Activated CD8-positive, alpha-beta memory T cell treated with anti-CD3 and anti-CD28 coated beads for 24 hours (primary cell): Measurements from ENCODE around the gene TSC1.

Source experiments
- DNase-seq: peaks from one replicate; pipeline ENCODE4 v3.0.0-alpha.2; 2020

The TSC1 gene

DNA sequence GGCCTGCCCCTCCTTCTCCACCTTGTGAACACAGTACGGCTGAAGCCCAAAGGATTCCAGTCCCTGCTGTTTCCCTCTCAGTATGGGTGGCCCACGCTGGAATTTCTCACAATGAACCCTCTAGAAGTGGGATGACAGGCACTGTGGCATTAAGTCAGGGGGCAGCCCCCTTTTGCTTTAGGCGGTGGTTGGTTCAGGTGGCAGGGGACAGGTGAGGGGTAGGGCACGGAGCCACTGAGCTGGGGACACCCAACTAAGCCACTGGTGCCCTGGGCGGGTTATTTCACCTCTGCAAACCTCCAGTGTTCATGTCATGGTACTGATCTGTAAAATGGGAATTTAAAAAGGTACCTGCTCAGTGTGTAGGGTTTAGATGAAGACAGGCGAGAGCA lies 58.1 kb downstream of the TSC1 start:
- DNase-seq, result no peak

DNA sequence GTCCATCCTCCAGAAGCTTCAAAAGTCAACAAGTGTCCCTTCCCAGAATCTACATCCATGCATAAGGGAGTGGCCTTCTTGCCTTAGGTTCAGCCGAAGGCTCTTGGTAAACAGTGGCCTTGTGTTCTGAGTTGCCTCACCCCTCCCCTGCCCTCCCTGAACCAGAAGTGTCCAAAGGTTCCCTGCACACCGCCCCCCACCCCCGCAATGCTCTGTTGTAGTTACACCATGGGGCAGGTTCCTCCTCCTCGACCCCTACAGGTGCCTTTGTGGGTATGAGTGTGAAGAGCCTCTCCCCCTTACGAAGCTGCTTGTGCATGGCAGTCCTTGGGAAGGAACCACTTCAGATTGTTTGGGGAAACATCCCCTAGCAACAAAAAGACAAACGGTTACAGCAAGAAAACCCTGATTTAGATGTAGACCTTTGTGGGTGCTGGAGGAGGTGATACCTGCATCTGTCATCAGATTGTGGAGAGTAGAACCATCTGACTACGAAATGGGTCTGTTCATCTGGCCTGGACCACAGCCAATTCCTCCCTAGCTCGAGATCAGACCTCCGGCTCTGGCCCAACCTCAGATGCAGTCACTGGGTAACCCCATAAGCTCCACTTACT lies 58.6 kb downstream of the TSC1 start:
- no peak for DNase-seq

DNA sequence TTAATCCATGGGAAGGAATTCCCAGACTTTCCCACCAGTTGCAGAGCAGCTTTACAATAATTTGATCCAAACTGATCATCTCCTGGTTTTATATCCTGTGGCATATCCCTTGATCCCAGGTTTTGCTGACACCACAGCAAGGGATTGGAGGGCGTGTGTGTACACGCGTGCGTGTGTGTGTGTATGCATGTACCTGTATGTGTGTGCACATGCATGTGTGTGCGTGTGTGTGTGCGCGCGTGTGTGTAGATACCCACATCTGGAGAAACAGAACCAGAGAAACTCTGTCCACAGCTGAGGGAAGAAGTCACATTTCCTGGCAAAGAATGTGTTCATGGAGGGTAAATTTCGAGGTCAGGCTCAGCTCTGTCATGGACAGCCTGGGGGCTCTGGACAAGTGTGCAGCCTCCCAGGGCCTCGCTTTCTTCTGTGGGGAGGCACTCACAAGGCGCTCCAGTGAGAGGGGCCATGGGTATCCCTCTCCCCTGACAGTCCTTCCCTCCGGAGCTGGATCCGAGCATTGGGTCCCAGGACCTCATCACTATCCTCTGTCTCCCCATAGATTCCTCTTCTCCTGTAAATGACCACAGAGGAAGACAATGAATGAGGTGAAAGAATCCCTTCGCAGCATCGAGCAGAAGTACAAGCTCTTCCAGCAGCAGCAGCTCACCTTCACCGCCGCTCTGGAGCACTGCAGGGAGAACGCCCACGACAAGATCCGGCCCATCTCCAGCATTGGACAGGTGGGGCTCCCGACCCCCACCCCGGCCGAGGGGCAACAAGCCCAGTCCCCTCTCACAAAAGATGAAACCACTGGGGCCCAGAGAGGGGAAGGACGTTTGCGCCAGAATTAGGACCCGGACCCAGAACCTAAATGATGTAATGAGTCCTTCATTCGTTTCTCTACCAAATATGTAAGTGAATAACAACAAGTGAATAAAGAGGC lies 60.8 kb downstream of the TSC1 start:
- DNase-seq, result no peak

DNA sequence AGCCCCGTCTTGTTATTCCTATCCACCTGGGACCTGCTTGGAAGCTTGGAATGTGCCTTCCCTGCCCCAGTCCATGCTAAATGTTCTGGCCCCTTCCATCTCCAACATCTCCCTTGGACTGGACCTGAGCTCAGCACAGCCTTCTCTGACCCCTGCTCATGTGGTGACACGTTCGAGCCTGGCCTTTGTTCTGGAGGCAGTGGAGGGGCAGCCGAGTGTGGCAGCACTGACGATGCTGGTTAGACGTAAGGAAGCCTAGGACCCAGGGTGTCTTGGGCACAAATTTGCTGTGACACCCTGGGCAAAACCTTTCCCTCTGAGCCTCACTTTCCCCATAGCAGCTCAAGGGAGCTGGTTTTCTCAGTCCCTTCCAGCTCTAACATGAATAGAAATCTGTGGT lies 61.8 kb downstream of the TSC1 start:
- DNase-seq, result no peak

DNA sequence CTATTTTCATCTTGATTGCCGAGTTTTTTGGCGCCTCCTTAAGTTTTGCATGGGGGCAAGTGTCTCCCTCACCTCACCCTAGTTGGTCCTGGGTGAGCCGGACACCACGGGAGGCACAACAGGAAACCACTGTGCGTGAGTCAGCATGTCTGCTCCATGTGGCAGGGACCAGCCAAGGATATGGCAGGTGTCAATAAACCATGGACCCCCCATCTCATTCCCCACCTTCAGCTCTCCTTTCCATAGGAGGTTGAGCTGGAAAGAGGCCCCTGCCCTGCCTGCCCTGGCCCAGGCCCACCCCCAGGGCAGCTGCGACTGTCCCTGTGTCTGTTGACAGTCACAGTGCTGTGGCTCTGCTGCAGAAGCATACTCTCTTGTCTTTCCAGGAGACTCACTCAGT lies 62.6 kb downstream of the TSC1 start:
- DNase-seq, result no peak

DNA sequence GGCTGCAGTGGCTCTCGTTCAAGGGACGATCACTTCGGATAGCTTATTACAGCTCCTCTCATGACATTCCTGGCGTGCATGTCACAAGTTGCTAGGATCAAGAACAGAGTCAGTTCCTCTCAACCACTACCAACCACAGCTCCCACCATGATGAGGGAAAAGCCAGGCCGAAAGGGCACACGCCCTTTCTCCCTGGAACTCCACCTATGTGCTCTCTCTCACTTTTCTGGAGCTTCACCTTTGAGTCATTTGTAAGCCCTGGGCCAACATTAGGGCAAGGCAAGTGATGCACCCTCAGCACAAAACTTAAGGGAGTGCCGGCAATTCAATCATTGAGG lies 64.1 kb downstream of the TSC1 start:
- DNase-seq, result no peak

DNA sequence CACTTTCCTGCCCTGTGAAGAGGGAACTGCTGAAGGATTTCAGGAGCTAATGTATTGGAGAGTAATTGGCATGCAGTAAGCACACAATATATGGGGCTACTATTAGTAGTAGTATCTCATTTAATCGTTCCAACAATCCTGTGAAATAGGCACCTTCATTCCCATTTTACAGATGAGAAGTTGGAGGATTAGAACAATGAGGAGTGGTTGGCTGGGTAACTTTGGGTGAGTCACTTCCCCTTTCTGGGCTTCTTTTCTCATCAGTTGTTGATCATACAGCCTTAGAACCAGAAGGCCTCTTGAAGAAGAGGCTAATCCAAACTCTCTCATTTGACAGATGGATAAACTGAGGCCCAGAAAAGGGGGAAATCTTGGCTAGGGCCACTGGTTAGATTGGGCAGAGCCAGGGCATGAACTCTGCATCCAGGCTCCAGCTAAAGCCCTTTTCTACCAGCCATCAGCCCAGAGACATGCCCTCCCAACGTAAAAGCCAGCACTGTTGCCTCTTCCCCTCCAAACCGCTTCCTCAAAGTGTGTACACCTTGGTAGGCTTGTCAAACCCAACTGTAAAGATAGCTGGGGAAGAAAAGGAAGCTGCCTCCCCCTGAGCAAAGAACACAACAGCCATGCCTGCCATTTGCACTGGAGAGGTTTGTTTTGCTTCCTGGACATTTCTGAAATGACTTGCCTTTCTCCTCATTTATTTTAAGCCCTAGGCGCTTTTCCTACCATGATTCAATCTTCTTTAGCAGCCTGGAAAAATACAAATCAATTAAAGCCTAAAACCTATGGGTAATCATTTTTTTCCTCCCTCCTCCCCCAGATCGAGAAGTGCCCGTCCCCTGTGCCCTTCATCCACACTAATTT lies 64.7 kb downstream of the TSC1 start:
- DNase-seq, result no peak

DNA sequence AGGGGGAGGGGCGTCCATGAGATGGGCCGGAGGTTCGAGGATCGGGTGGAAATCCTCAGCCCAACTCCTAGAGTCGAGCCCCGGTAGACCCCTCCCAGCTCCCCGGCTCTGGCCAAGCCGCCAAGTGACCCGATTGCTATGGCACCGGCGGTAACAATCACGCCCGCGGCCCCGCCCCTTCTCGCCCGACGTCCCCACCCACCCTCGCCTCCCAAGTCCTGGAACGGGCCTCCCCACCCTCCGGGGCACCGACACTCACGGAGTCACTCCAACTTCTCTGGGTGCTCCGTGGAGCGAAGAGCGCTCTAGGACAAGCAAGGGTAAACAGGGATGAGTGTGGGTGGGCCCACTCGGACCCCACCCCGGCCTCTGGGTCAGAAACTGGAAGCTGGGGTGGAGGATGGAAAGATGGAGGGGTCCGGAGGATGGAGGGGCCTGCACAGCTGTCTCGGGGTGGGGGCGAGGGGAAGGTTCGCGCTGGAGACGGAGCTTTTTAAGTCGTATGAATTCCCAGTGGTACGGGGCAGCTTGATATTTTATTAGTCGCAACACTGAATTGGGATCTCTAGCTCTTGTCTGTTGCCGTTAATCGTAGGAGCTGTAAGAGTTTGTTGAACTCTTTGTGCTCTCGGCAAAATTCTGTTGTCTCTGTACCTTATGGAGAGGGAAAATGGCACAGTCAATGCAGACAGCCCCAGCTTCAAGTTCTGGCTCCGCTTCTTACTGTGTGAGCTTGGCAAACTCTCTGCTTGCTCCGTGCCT lies 65.5 kb downstream of the TSC1 start, which contains the start of gene SPACA9:
Gene SPACA9 (plus strand): TSS at position 204 of the 762 bp plus-strand sequence. CDS start 5,050 bp downstream, outside the sequence.
- peak; percentile 67 for DNase-seq

DNA sequence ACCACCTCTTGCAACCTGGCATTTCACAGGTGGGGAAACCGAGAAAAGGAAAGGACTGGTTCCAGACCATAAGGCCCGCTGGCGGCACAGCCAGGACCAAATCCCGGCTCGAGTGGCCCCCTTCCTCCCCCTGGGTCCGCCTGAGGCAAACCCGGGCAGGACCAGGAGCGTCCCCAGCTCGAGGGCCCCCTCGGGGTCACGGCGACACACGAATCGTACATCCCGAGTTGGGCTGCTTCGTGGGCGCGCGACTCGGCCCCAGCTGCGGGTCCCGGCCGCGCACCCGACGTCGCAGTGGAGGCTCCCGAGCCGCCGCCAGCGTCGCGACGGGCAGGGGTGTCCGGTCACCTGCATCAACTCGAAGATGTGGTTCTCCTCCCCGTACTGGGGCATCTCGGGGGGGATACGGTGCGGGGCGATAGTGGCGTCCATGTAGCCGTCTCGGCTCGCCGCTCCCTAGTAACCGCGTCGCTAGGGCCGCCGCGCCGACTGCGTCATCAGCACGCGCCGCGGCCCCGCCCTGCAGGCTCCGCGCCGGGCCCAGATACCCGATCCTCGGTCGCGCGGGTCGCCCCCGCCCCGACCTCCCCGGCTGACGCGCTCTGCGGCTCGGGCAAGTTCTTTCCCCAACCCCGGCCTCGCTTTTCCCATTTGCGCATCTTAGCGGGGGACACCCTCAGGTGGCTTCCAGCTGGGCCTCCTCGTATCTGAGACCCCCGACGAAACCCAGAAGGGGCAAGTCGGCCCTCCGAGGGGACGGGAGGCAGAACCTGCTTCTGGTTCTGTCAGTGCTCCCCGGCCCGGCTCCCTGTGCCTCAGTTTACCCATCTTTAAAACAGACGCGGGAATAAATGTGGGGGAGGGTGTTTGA lies 66.4 kb downstream of the TSC1 start, which contains the start of gene AK8:
Gene AK8 (minus strand): TSS at position 461 of the 871 bp plus-strand sequence. CDS start 29 bp downstream, at position 432.
- peak; percentile 91 for DNase-seq

DNA sequence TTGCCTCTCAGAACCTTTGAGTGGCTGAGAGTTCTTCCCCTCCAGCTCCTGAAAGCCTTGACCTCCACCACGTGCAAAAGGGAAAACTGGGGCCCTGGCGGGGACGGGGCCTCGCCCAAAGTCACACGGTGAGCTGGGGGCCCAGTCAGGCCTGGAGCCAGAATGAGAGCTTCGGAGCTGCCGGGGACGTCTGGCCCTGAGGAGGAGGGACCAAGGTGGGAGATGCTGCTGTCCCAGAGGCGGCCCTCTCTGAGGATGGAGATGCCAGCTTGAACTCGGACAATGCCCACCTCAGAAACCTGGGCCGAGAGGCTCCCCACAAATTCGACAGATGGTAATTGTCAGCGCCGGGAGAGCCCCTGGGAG lies 67.0 kb downstream of the TSC1 start:
- no peak for DNase-seq

DNA sequence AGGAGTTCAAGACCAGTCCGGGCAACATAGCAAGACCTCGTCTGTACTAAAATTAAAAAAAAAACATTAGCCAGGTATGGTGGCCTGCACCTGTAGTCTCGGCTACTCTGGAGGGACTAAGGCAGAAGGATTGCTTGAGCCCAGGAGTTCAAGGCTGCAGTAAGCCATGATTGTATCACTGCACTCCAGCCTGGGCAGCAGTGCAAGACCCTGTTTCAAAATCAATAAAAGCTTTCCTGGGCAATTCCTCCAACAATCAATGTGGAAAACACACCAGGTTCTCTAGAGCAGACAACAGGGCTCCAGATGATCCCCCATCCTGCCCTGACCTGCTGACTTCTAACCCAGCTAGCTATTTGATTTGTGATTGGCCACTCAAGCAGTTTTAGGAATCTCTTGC lies 67.6 kb downstream of the TSC1 start:
- DNase-seq, result no peak

DNA sequence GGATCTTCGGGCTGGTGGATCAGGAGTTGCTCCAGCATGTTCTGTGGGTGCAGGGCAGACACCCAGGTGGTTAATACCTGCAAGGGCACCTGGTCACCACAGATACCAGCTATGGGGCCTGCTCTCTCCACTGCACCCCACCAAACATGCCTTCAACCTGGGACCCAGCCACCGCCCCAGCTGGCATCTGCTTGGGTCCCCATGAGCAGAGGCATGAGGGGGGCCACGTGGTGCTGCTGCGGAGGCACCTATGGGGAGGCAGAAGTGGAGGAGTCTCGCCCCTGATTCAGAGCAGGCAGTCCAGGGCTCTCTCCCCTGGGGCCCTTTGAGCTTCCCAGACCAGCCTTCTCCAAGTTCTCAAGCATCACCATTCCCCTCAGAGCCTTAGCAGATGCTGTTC lies 69.3 kb downstream of the TSC1 start:
- no peak for DNase-seq

DNA sequence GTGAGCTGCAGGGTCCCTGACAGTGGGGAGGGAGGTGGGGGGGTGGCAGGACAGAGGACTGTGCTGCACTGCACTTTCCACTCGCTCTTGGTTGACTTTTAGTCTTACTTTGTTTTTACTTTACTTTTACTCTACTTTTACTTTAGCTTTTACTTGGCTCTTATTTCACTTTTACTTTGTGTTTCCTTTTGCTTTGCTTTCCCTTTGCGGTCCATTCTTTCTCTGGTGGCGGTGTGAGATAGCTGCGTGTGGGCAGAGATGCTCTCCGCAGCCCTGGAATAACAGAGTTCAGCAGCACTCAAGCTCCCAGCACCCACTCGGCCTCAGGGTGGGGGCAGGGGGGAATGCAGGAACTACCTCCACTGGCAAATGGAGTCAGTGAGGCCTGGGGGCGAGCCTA lies 71.0 kb downstream of the TSC1 start:
- no peak for DNase-seq

DNA sequence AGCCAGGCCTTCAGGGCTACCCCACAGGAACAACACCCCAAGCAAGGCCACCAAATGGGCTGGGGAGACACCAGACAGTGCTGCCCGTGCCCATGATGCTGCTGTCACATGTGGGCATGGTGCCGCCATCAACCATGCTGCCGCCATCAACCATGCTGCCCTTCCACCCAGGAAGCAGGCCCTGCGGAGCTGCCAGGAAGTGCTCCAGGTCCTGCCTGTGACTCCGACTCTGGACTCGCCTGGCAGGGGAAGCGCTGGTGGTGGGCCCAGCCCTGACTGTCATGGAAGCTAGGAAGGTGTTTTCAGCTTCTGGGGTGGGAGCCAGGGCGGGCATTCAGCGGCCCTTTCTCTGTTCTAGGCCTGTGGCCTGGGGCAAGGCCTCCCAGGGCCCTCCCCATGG lies 75.2 kb downstream of the TSC1 start:
- no peak for DNase-seq

DNA sequence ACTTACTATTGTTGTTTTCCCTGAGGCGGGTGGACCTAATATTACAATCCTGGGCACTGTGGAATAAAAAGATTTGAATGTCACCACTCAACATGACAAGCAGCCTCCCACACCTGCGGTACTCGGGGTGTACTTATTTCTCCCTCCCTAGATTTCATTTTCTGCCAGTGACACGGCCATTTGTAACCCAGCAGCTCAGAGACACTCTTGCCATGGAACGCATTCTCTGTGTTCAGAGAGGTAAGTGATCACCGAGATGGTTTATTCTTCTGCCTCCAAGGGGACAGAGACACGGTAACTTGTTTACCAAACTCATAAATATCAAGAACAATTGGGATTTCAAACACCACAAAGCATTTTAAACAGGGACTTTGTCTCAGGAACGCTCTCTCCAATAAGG lies 77.5 kb downstream of the TSC1 start:
- no peak for DNase-seq

DNA sequence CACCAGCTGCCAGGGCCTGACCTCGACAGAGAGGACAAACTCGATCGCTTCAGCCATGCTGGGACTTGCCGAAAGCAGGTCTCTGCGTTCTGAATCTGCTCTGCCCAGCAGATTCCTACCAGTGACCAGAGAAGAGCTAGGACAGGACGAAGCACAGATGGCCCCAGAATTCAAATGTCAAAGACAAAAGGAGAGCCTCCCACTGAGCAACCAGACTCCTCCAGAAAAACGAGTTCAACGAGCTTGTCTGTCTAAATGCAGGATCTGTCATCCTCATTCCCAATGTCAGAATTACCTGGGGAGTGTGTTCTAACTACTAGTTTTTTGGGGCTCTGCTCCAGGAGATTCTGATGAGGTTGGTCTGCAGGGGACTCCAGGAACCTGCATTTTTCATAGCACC lies 79.7 kb downstream of the TSC1 start:
- DNase-seq, result no peak

DNA sequence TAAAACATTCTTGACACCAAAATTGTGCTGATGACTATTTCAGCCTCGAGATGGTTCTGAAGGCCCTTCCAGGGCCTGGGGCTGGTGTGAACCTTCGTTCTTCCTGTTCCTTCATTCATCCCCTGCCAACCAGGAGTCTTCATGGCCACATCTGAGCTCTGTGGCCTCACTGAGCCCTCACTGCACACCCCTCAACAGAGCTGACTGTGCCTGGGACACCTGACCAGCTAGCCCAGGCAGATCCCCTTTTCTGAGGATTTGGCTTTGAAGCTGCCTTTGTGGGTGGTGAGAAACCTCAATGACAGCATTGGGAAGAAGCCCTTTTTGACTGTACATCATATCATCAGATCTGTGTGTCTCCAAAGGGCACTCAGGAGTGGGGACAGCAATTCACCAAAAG lies 80.1 kb downstream of the TSC1 start:
- no peak for DNase-seq

DNA sequence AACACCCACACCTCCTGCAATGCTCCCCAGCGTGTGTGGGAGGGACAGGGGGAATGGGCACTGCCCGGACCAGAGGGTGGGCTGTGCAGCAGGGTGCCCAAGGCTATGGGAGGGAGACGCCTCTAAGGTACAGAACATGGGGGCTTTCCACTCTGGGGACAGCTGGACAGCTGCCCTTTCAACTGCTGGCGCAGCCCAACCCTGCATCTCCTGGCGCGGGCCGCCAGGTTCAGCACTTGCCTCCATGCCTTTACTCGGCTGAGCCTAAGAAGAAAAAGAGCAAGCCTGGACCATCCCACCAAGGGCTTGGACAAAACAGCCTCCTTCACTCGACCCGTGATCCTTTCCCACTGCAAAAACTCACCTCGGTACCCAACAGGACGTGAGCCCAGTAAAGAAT lies 81.3 kb downstream of the TSC1 start:
- DNase-seq, result no peak

DNA sequence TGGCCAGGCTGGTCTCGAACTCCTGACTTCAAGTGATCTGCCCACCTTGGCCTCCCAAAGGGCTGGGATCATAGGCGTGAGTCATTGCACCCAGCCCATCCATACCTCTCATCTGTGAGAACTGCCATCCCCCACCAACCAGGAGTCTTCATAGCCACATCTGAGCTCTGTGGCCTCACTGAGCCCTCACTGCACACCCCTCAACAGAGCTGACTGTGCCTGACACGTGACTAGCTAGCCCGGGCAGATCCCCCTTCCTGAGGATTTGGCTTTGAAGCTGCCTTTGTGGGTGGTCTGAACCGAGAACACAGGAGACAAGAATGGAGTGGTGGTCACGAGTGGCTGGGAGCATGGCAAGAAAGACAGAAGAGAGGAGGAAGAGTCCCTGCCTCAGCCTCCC lies 81.9 kb downstream of the TSC1 start:
- no peak for DNase-seq

DNA sequence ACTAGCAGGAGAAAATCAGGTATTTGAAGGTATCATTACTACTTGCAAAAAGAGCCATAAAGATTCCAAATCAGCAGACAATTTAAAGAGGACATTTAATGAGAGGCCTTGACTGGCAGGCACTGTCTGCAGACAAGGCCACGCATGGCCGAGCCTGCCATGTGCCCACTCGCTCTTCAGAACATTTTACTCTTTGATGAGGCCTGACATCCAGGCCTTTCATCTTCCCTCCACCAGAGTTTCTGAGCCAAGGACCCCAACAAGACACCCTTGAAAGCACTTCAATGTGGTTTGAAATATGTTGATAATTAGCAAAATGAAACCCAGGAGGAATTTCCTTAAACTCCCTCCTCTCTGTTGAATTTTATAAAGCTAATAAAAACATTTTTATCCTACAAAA lies 82.8 kb downstream of the TSC1 start:
- no peak for DNase-seq

DNA sequence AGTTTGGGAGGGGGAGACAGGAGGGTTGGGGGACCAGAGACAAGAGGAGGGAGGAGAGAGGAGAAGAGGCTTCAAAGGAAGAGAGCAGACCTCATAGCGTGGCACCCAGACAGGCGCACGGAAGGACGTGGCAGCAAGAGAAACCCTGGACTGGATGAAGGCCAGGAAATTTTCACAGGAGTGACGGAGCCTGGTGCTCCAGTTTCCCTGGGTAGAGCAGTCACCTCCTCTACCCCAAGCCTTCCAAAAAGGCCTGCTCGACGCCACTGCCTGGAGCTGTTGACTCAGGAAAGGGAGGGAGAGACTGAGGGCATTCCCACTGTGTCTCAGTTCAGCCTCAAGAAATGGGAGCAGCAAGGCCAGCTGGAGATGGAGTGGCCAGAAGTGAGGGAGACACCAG lies 85.7 kb downstream of the TSC1 start:
- no peak for DNase-seq
